Measurements from ENCODE around the gene CHN2. TPM values are rescaled to one million over a fixed set of nuclear protein-coding genes. Genes with fewer than 3 reads are reported as not detected.

CHN2 gene
- polyA plus RNA-seq, 1 donor from 2014 or later, result 136 TPM

- no peaks in the 10 kb centered on the region for H3K79me2 ChIP-seq (replicated peaks; ENCODE audit: insufficient read depth, low read length)
Measured at GRCh38 chr7:29480934-29481651, 286.5 kb downstream of the CHN2 start.

DNA sequence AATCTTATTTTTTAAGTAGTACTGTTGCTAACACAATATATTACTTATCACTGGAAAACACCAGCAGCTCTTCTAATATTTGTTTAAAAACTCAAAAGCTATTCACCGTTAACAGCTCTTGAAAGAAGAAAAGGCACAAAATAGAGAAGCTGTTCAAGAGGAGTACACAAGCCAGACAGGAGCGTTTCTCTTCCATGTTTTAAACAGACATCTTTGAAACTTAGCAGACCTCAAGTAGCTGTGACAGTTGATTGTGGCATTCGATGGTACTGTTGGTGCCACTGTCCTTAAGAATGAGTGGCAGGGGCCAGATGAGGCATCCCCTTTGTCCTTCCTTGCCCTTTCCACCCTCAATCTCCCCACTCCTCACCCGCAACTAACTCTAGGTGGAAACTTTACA is 287.5 kb downstream of the CHN2 start:
- Histone ChIP-seq H3K36me3 (ENCODE audit: insufficient read depth, low read length) (no peaks in the 10 kb centered on the region), H3K4me3 (ENCODE audit: low read length) (no peak overlapping the region), H3K79me2 (replicated peaks; ENCODE audit: insufficient read depth, low read length) (no peaks in the 10 kb centered on the region), H3K9me2 (ENCODE audit: insufficient read depth, low read length) (no peaks in the 10 kb centered on the region), H2AFZ (ENCODE audit: low read depth, low read length) (no peak overlapping the region), H3K4me2 (ENCODE audit: low read length) (no peak overlapping the region), H4K20me1 (ENCODE audit: insufficient read depth) (no peaks in the 10 kb centered on the region), H3F3A (ENCODE audit: insufficient read depth, low read length, poor library complexity, severe bottlenecking) (no peaks in the 10 kb centered on the region), H3K9me3 (ENCODE audit: low read length) (no peaks in the 10 kb centered on the region), H3K27ac (ENCODE audit: low read length) (no peak overlapping the region), H3K9ac (ENCODE audit: low read length) (no peak overlapping the region), H3K27me3 (ENCODE audit: insufficient read depth, low read depth, low read length) (no peaks in the 10 kb centered on the region)
- TF ChIP-seq CTCF (IDR thresholded peaks at IDR 0.05; ENCODE audit: poor library complexity, severe bottlenecking), result no peak
- no peak for TF ChIP-seq TAF1 (IDR thresholded peaks at IDR 0.05; ENCODE audit: low read depth)
- TF ChIP-seq RAD21 (conservative IDR thresholded peaks at IDR 0.05), result no peak
- no peak for TF ChIP-seq EZH2 (IDR thresholded peaks at IDR 0.05; ENCODE audit: borderline replicate concordance, insufficient read depth, low read length, poor library complexity, severe bottlenecking)
- TF ChIP-seq MXI1 (conservative IDR thresholded peaks at IDR 0.05; ENCODE audit: poor library complexity, severe bottlenecking), result no peak
- no peak for TF ChIP-seq SMC3 (conservative IDR thresholded peaks at IDR 0.05; ENCODE audit: poor library complexity)
- no peak for TF ChIP-seq EP300 (conservative IDR thresholded peaks at IDR 0.05; ENCODE audit: poor library complexity, severe bottlenecking)
- TF ChIP-seq REST (IDR thresholded peaks at IDR 0.05; ENCODE audit: borderline replicate concordance), result no peak
- no peak for TF ChIP-seq POLR2AphosphoS5 (IDR thresholded peaks at IDR 0.05)

More at GRCh38 chr7:29480934-29481651, 286.5 kb downstream of the CHN2 start:
- Histone ChIP-seq H3K36me3 (ENCODE audit: insufficient read depth, low read length) (no peaks in the 10 kb centered on the region), H3K9ac (ENCODE audit: low read length) (no peak overlapping the region), H3K4me3 (ENCODE audit: low read length) (no peak overlapping the region), H3K27me3 (ENCODE audit: insufficient read depth, low read depth, low read length) (no peaks in the 10 kb centered on the region), H3F3A (ENCODE audit: insufficient read depth, low read length, poor library complexity, severe bottlenecking) (no peaks in the 10 kb centered on the region), H3K9me3 (ENCODE audit: low read length) (no peaks in the 10 kb centered on the region), H3K27ac (ENCODE audit: low read length) (no peak overlapping the region), H3K4me2 (ENCODE audit: low read length) (no peak overlapping the region), H2AFZ (ENCODE audit: low read depth, low read length) (no peak overlapping the region), H3K9me2 (ENCODE audit: insufficient read depth, low read length) (no peaks in the 10 kb centered on the region), H4K20me1 (ENCODE audit: insufficient read depth) (no peaks in the 10 kb centered on the region)
- no peak for TF ChIP-seq EZH2 (IDR thresholded peaks at IDR 0.05; ENCODE audit: borderline replicate concordance, insufficient read depth, low read length, poor library complexity, severe bottlenecking)
